HCT116 (cell line): ENCODE measurements around the gene HEMK1. TPM values are rescaled to one million over a fixed set of nuclear protein-coding genes. Genes with fewer than 3 reads are reported as not detected.

Source experiments
- ATAC-seq: fragments of 200-7000 bp; cut with Tn5 transposase; 2 replicates; pipeline ENCODE4 v1.9.1; 2020; ENCODE audit warnings: mild to moderate bottlenecking, moderate library complexity
- BruUV-seq: library from RNA; stranded (reverse); fragments of 400-500 nt; replicated peaks from 2 replicates; lab custom pipeline; 2021; lab: Mats Ljungman, UMichigan
- CTCF ChIA-PET: fragments of 300-600 bp; sonication (Branson Sonifier 250); formaldehyde crosslinking; loops from one replicate; lab custom pipeline; 2021; ENCODE audit warnings: antibody characterized with exemption; lab: Charles Lee
- POLR2A ChIA-PET: fragments of 300-600, 350-600 bp; sonication (Branson Sonifier 250); formaldehyde crosslinking; loops from one replicate; lab custom pipeline; 2021; ENCODE audit warnings: antibody characterized with exemption; lab: Charles Lee
- RAD21 ChIA-PET, 2 experiments: fragments of 300-600 bp; sonication (Branson Sonifier 250); formaldehyde crosslinking; loops; one replicate each; lab custom pipeline; 2023; ENCODE audit warnings: low total read pairs in 2 of 2; ENCODE audit not compliant: uncharacterized antibody in 2 of 2, unreplicated experiment in 2 of 2, low non-redundant PET in 1 of 2; lab: Charles Lee
- DNase-seq: peaks from one replicate; pipeline ENCODE4 v3.0.0-alpha.2; 2010; ENCODE audit warnings: low read depth, low spot score
- H2AFZ ChIP-seq: fragments of 200-600 bp; shearing (Covaris generic), sonication (generic); 2 replicates; pipeline ENCODE4 v1.6.1; 2017; ENCODE audit warnings: low read depth, mixed run types, mixed read lengths, antibody characterized with exemption, low read length; ENCODE audit not compliant: poor library complexity, severe bottlenecking
- H3K27ac ChIP-seq: 2 replicates; pipeline ENCODE4 v1.5.1; 2012; ENCODE audit warnings: low read depth, low read length
- H3K27me3 ChIP-seq: fragments of 200-600 bp; sonication (generic); 2 replicates; pipeline ENCODE4 v1.6.1; 2016; ENCODE audit warnings: mixed run types, low read length, mixed read lengths; ENCODE audit not compliant: insufficient read depth
- H3K36me3 ChIP-seq, 2 experiments: fragments of 200-500 bp in 1 of 2; fragments of 200-600 bp in 1 of 2; sonication (Bioruptor generic) in 1 of 2; sonication (generic) in 1 of 2; 2 replicates each; pipeline versions ENCODE4 v1.5.1 to v1.6.1; 2014 to 2016; ENCODE audit warnings: low read length in 2 of 2, inconsistent platforms in 1 of 2, mixed read lengths in 1 of 2, mixed run types in 1 of 2; ENCODE audit not compliant: insufficient read depth in 2 of 2, control insufficient read depth in 1 of 2
- H3K4me1 ChIP-seq, 2 experiments: fragments of 200-600 bp in 1 of 2; sonication (generic) in 1 of 2; 2 replicates each; pipeline versions ENCODE4 v1.5.1 to v1.6.1; 2012 to 2017; ENCODE audit warnings: low read length in 2 of 2, inconsistent platforms in 1 of 2, mild to moderate bottlenecking in 1 of 2, mixed read lengths in 1 of 2, mixed run types in 1 of 2, moderate library complexity in 1 of 2; ENCODE audit not compliant: insufficient read depth in 2 of 2, control insufficient read depth in 1 of 2
- H3K4me2 ChIP-seq: fragments of 200-600 bp; sonication (generic); 2 replicates; pipeline ENCODE4 v1.6.1; 2017; ENCODE audit warnings: mixed run types, low read length, mixed read lengths
- H3K4me3 ChIP-seq, 2 experiments: fragments of 200-600 bp in 1 of 2; sonication (generic) in 1 of 2; replicated peaks in 1 of 2; 2 replicates each; pipeline ENCODE4 v1.5.1; 2011 to 2016; ENCODE audit warnings: low read length in 2 of 2, control low read depth in 1 of 2, low read depth in 1 of 2, mild to moderate bottlenecking in 1 of 2, mixed read lengths in 1 of 2, mixed run types in 1 of 2
- H3K79me2 ChIP-seq: fragments of 200-600 bp; sonication (generic); 2 replicates; pipeline ENCODE4 v1.6.1; 2017; ENCODE audit warnings: mild to moderate bottlenecking, mixed run types, low read length, moderate library complexity, mixed read lengths; ENCODE audit not compliant: insufficient read depth
- H3K9ac ChIP-seq: fragments of 200-600 bp; sonication (generic); 2 replicates; pipeline ENCODE4 v1.6.1; 2016; ENCODE audit warnings: low read length, mixed read lengths
- H3K9me2 ChIP-seq: fragments of 200-600 bp; sonication (generic), shearing (Covaris generic); 2 replicates; pipeline ENCODE4 v1.6.1; 2017; ENCODE audit warnings: mixed run types, mild to moderate bottlenecking, moderate library complexity; ENCODE audit not compliant: insufficient read depth
- H3K9me3 ChIP-seq, 2 experiments: fragments of 200-500 bp in 1 of 2; fragments of 200-600 bp in 1 of 2; sonication (Bioruptor generic) in 1 of 2; sonication (generic) in 1 of 2; 2 replicates each; pipeline ENCODE4 v1.6.1; 2014 to 2017; ENCODE audit warnings: low read length in 2 of 2, mixed read lengths in 2 of 2, inconsistent platforms in 1 of 2, low read depth in 1 of 2, mild to moderate bottlenecking in 1 of 2, mixed run types in 1 of 2, moderate library complexity in 1 of 2; ENCODE audit not compliant: control insufficient read depth in 1 of 2, insufficient read depth in 1 of 2
- H4K20me1 ChIP-seq: fragments of 200-600 bp; sonication (generic), shearing (Covaris generic); 2 replicates; pipeline ENCODE4 v1.6.1; 2017; ENCODE audit warnings: mixed run types, mild to moderate bottlenecking, moderate library complexity; ENCODE audit not compliant: insufficient read depth
- ATF3 ChIP-seq: IDR thresholded peaks from 2 replicates; pipeline ENCODE4 v1.6.1; 2012
- CBX3 ChIP-seq: IDR thresholded peaks from 2 replicates; pipeline ENCODE4 v1.6.1; 2012; ENCODE audit warnings: low read depth
- CEBPB ChIP-seq: IDR thresholded peaks from 2 replicates; pipeline ENCODE4 v1.6.1; 2012; ENCODE audit warnings: low read depth
- CTCF ChIP-seq, 3 experiments: fragments of 200-600 bp in 1 of 3; sonication (generic) in 1 of 3; IDR thresholded peaks in 2 of 3; conservative IDR thresholded peaks in 1 of 3; 2 replicates each; pipeline ENCODE4 v1.5.1; 2012 to 2017; ENCODE audit warnings: low read depth in 2 of 3, low read length in 2 of 3, antibody characterized with exemption in 1 of 3, borderline replicate concordance in 1 of 3, control low read depth in 1 of 3, mild to moderate bottlenecking in 1 of 3, mixed read lengths in 1 of 3, mixed run types in 1 of 3, moderate library complexity in 1 of 3; ENCODE audit not compliant: insufficient read depth in 1 of 3
- EGR1 ChIP-seq: IDR thresholded peaks from 2 replicates; pipeline ENCODE4 v1.6.1; 2012; ENCODE audit warnings: low read depth
- ELF1 ChIP-seq: IDR thresholded peaks from 2 replicates; pipeline ENCODE4 v1.6.1; 2012; ENCODE audit warnings: low read depth, borderline replicate concordance
- EZH2 ChIP-seq: fragments of 200-600 bp; sonication (generic); IDR thresholded peaks from 2 replicates; pipeline ENCODE4 v1.6.1; 2017; ENCODE audit warnings: antibody characterized with exemption, mixed run types
- EZH2phosphoT487 ChIP-seq: fragments of 200-600 bp; IDR thresholded peaks from 2 replicates; pipeline ENCODE4 v1.6.1; 2018; ENCODE audit warnings: antibody characterized with exemption, borderline replicate concordance
- JUND ChIP-seq: IDR thresholded peaks from 2 replicates; pipeline ENCODE4 v1.6.1; 2012
- MAX ChIP-seq: IDR thresholded peaks from 2 replicates; pipeline ENCODE4 v1.6.1; 2012
- POLR2A ChIP-seq: IDR thresholded peaks from 2 replicates; pipeline ENCODE4 v1.7.0; 2011; ENCODE audit warnings: borderline replicate concordance; ENCODE audit not compliant: insufficient read depth, insufficient read length; ENCODE audit errors: extremely low read depth
- POLR2AphosphoS5 ChIP-seq: IDR thresholded peaks from 2 replicates; pipeline ENCODE4 v1.6.1; 2011; ENCODE audit warnings: mild to moderate bottlenecking, low read depth, low read length, moderate library complexity
- RAD21 ChIP-seq: IDR thresholded peaks from 2 replicates; pipeline ENCODE4 v1.6.1; 2012; ENCODE audit warnings: low read depth, mild to moderate bottlenecking
- SP1 ChIP-seq: IDR thresholded peaks from 2 replicates; pipeline ENCODE4 v1.6.1; 2012; ENCODE audit warnings: low read depth
- TCF7L2 ChIP-seq: IDR thresholded peaks from 2 replicates; pipeline ENCODE4 v1.7.0; 2011; ENCODE audit warnings: borderline replicate concordance, inconsistent platforms; ENCODE audit not compliant: insufficient read depth, insufficient read length; ENCODE audit errors: extremely low read depth
- YY1 ChIP-seq: IDR thresholded peaks from 2 replicates; pipeline ENCODE4 v1.6.1; 2011; ENCODE audit warnings: low read length, low read depth, moderate library complexity, mild to moderate bottlenecking; ENCODE audit not compliant: insufficient replicate concordance; ENCODE audit errors: extremely low read depth
- ZFX ChIP-seq: fragments of 450-650 bp; IDR thresholded peaks from 2 replicates; pipeline ENCODE4 v1.6.1; 2017
- ZNF274 ChIP-seq: fragments of 200-500 bp; sonication (Bioruptor generic); IDR thresholded peaks from 2 replicates; pipeline ENCODE4 v1.6.1; 2014; ENCODE audit warnings: mild to moderate bottlenecking, low read depth, low read length, inconsistent platforms
- intact Hi-C: fragments of 100-400 bp; cut with micrococcal nuclease; formaldehyde crosslinking; loops from 2 replicates; pipeline ENCODE4 v1.10.0; 2022
- total RNA-seq: library from RNA; stranded (reverse); gene quantifications from one replicate; pipeline ENCODE4 v1.2.1, GENCODE V29; 2021; ENCODE audit not compliant: unreplicated experiment

HEMK1 gene
- total RNA-seq, 1 experiment from 2014 or later = 20.5 TPM

- no peak overlapping the region for H3K4me3 ChIP-seq
- POLR2A ChIA-PET = no interaction called here
- H3K36me3 ChIP-seq = no peaks in the 10 kb centered on the region
- no peaks in the 10 kb centered on the region for H4K20me1 ChIP-seq
- no peak overlapping the region for H3K9ac ChIP-seq
- H3K27ac ChIP-seq = no peak overlapping the region
- H3K79me2 ChIP-seq = no peaks in the 10 kb centered on the region
- no peaks in the 10 kb centered on the region for H3K9me2 ChIP-seq
- DNase-seq = no peak
- H3K9me3 ChIP-seq = no peaks in the 10 kb centered on the region
- peaks cover 12 to 17% of the 10 kb centered on the region in 2 experiments for H3K4me1 ChIP-seq
- H3K27me3 ChIP-seq = no peaks in the 10 kb centered on the region
- no TSS peak for BruUV-seq
- CTCF ChIA-PET = interaction anchor here (1.3 kb wide), 1 partner anchor 8 kb away, joined by 3 read pairs; no protein-coding TSS in a partner anchor
- H3K4me2 ChIP-seq = no peak overlapping the region
- RAD21 ChIA-PET = no interaction called here
- intact Hi-C loops = no loop called here
- H2AFZ ChIP-seq = no peak overlapping the region
- no peak for TF ChIP-seq POLR2AphosphoS5
- TF ChIP-seq TCF7L2 = no peak
- TF ChIP-seq ZFX = no peak
- no peak for TF ChIP-seq EZH2
- TF ChIP-seq CTCF (IDR thresholded peaks at IDR 0.05 in 2 of 3, conservative IDR thresholded peaks at IDR 0.05 in 1 of 3; ENCODE audit: borderline replicate concordance in 1 of 3, insufficient read depth in 1 of 3, low read depth in 2 of 3, low read length in 2 of 3) = no peak
- TF ChIP-seq POLR2A = no peak
- TF ChIP-seq ZNF274 = no peak
- no peak for TF ChIP-seq EGR1
- TF ChIP-seq ATF3 = no peak
- TF ChIP-seq SP1 = no peak
- no peak for TF ChIP-seq MAX
- no peak for TF ChIP-seq YY1
- no peak for TF ChIP-seq JUND
- no peak for TF ChIP-seq EZH2phosphoT487
- TF ChIP-seq CBX3 = no peak
- no peak for TF ChIP-seq RAD21
- no peak for TF ChIP-seq ELF1
- no peak for TF ChIP-seq CEBPB
- no peak for ATAC-seq
Observed at GRCh38 chr3:50552598-50552997, 16.7 kb upstream of the HEMK1 start.
